Activated T-helper 1 cell treated with Interleukin-2 at 50 U/mL for 16 hours (primary cell): ENCODE results near the gene GAS6.
"Not testable (repeated sequence)": the region's sequence is repeated elsewhere in the genome, so short reads cannot be mapped to it uniquely, and the experiment has no call there.

Source experiments
- DNase-seq: peaks from one replicate; pipeline ENCODE4 v3.0.0-alpha.2; 2020; ENCODE audit warnings: low read depth

Gene GAS6

GRCh38 chr13:113867913-113868312 is 4.0 kb upstream of the GAS6 start:
- DNase-seq, result not testable (repeated sequence)

- no peak for DNase-seq
Measured at GRCh38 chr13:113865427-113865826, 1.6 kb upstream of the GAS6 start.

- DNase-seq, result no peak
Measured at GRCh38 chr13:113864273-113864890, 506 bp upstream of the GAS6 start.

GRCh38 chr13:113862931-113863523 is 849 bp downstream of the GAS6 start:
- no peak for DNase-seq

GRCh38 chr13:113862191-113862930 is 1.5 kb downstream of the GAS6 start:
- DNase-seq, result no peak

GRCh38 chr13:113861433-113862030 is 2.3 kb downstream of the GAS6 start:
- no peak for DNase-seq

GRCh38 chr13:113860665-113861432 is 3.0 kb downstream of the GAS6 start:
- no peak for DNase-seq

- no peak for DNase-seq
Measured at GRCh38 chr13:113860051-113860664, 3.7 kb downstream of the GAS6 start.

GRCh38 chr13:113859311-113860050 is 4.4 kb downstream of the GAS6 start:
- no peak for DNase-seq

GRCh38 chr13:113857531-113858195 is 6.2 kb downstream of the GAS6 start:
- DNase-seq, result no peak

- DNase-seq, result no peak
Measured at GRCh38 chr13:113856716-113857065, 7.2 kb downstream of the GAS6 start.

- DNase-seq, result no peak
Measured at GRCh38 chr13:113855931-113856715, 7.8 kb downstream of the GAS6 start.

GRCh38 chr13:113855012-113855921 is 8.6 kb downstream of the GAS6 start:
- no peak for DNase-seq

GRCh38 chr13:113854238-113855011 is 9.5 kb downstream of the GAS6 start:
- DNase-seq, result no peak

GRCh38 chr13:113853518-113854237 is 10.2 kb downstream of the GAS6 start:
- no peak for DNase-seq

GRCh38 chr13:113852536-113853517 is 11.0 kb downstream of the GAS6 start:
- no peak for DNase-seq
